Loucy (cell line): ENCODE results near the gene IGHMBP2.

ENCODE experiments used
- H2AFZ ChIP-seq: fragments of 200-600 bp; sonication (generic); 2 replicates; pipeline ENCODE4 v1.6.0; 2016; ENCODE audit warnings: antibody characterized with exemption, mild to moderate bottlenecking, low read length, moderate library complexity
- H3F3A ChIP-seq: fragments of 200-600 bp; 2 replicates; pipeline ENCODE4 v1.6.0; 2016; ENCODE audit warnings: antibody characterized with exemption, low read depth, mild to moderate bottlenecking
- H3K27me3 ChIP-seq: fragments of 200-600 bp; sonication (generic); 2 replicates; pipeline ENCODE4 v1.6.1; 2014; ENCODE audit warnings: low read length, mild to moderate bottlenecking; ENCODE audit not compliant: insufficient read depth, poor library complexity, severe bottlenecking
- H3K36me3 ChIP-seq: fragments of 200-600 bp; sonication (generic); 2 replicates; pipeline ENCODE4 v1.6.1; 2016; ENCODE audit warnings: low read length; ENCODE audit not compliant: insufficient read depth
- H3K4me1 ChIP-seq: fragments of 200-600 bp; sonication (generic); 2 replicates; pipeline ENCODE4 v1.5.1; 2014; ENCODE audit warnings: low read length, mild to moderate bottlenecking; ENCODE audit not compliant: insufficient read depth, poor library complexity, severe bottlenecking
- H3K4me2 ChIP-seq: fragments of 200-600 bp; sonication (generic); 2 replicates; pipeline ENCODE4 v1.6.0; 2014; ENCODE audit warnings: antibody characterized with exemption, low read length, low read depth, mild to moderate bottlenecking; ENCODE audit not compliant: poor library complexity, severe bottlenecking
- H3K4me3 ChIP-seq: fragments of 200-600 bp; sonication (generic); 2 replicates; pipeline ENCODE4 v1.5.1; 2014; ENCODE audit warnings: low read length, mild to moderate bottlenecking, mixed read lengths; ENCODE audit not compliant: poor library complexity, severe bottlenecking
- H3K79me2 ChIP-seq: fragments of 200-600 bp; sonication (generic); 2 replicates; pipeline ENCODE4 v1.6.1; 2014; ENCODE audit warnings: low read length; ENCODE audit not compliant: insufficient read depth
- H3K9ac ChIP-seq: fragments of 200-600 bp; sonication (generic); 2 replicates; pipeline ENCODE4 v1.6.0; 2014; ENCODE audit warnings: mild to moderate bottlenecking, low read depth, low read length, moderate library complexity; ENCODE audit not compliant: poor library complexity, severe bottlenecking
- H3K9me2 ChIP-seq: fragments of 200-600 bp; sonication (generic); replicated peaks from 2 replicates; pipeline ENCODE4 v1.6.1; 2016; ENCODE audit warnings: low read depth, low read length, mixed read lengths
- H3K9me3 ChIP-seq: fragments of 200-600 bp; sonication (generic); 2 replicates; pipeline ENCODE4 v1.6.1; 2014; ENCODE audit warnings: mild to moderate bottlenecking, antibody characterized with exemption, low read length, low read depth; ENCODE audit not compliant: insufficient read depth
- H4K20me1 ChIP-seq: fragments of 200-600 bp; sonication (generic); 2 replicates; pipeline ENCODE4 v1.6.0; 2014; ENCODE audit warnings: antibody characterized with exemption, low read length, mild to moderate bottlenecking; ENCODE audit not compliant: insufficient read depth, poor library complexity, severe bottlenecking
- CTCF ChIP-seq: fragments of 200-600 bp; sonication (generic); conservative IDR thresholded peaks from 2 replicates; pipeline ENCODE4 v1.5.1; 2014; ENCODE audit warnings: mild to moderate bottlenecking, antibody characterized with exemption, low read length
- EZH2phosphoT487 ChIP-seq: fragments of 200-600 bp; IDR thresholded peaks from 2 replicates; pipeline ENCODE4 v1.6.1; 2018; ENCODE audit warnings: antibody characterized with exemption, mild to moderate bottlenecking, moderate library complexity, borderline replicate concordance

Gene IGHMBP2

DNA sequence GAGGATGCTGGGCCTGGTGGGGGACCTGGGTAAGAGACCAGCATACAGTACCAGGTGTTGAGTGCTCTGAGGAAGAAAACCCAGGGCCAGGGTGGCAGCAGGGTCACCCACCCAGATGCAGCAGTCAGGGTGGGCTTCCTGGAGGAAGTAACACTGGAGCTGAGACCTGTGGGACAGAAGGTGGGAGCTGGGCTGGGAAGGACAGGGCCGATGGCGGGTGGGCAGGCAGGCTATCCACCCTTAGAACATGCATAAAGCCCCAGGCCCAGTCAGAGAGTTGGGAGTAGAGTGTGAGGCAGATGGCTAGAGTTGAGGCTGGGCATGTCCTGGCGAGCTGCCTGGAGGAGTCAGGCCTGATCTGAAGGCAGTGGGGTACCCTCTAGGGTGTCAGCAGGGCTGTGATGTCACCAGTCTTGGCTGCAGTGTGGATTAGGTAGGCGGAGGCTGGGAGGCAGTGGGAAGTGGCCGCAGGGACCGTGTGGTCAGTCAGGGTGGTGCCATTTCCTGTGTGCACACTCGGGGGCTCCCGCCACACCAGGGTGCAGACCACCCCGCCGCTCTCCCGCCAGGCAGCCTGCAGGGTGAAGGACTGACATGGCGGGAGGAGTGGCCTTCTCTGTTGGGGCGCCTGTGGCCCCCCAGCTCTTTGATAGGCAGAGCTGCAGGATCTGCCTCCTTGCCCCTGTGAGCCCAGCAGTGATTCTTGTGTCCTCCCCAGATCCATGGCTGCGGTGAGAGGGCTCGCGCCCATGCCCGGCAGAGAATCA, 35.3 kb downstream of the IGHMBP2 start:
- Histone ChIP-seq H2AFZ (no peak overlapping the region), H3K4me3 (no peak overlapping the region), H4K20me1 (no peaks in the 10 kb centered on the region), H3K4me1 (no peaks in the 10 kb centered on the region), H3F3A (no peaks in the 10 kb centered on the region), H3K9me3 (no peaks in the 10 kb centered on the region), H3K9me2 (no peaks in the 10 kb centered on the region), H3K4me2 (no peak overlapping the region), H3K36me3 (peaks cover 21% of the 10 kb centered on the region; the same call in 1 of the 2 replicates), H3K9ac (no peak overlapping the region), H3K79me2 (no peaks in the 10 kb centered on the region), H3K27me3 (no peaks in the 10 kb centered on the region)
- TF ChIP-seq EZH2phosphoT487 = no peak
- no peak for TF ChIP-seq CTCF

- TF ChIP-seq EZH2phosphoT487 (no peak), CTCF (no peak)
- no peaks in the 10 kb centered on the region for H3K79me2 ChIP-seq
- no peaks in the 10 kb centered on the region for H3K9me3 ChIP-seq
- H2AFZ ChIP-seq = no peak overlapping the region
- no peak overlapping the region for H3K4me2 ChIP-seq
- H3K9ac ChIP-seq = no peak overlapping the region
- no peaks in the 10 kb centered on the region for H3K27me3 ChIP-seq
- no peaks in the 10 kb centered on the region for H3K4me1 ChIP-seq
- no peaks in the 10 kb centered on the region for H3K9me2 ChIP-seq
- H3K4me3 ChIP-seq = no peak overlapping the region
- H3K36me3 ChIP-seq = peaks cover 14% of the 10 kb centered on the region; the same call in 1 of the 2 replicates
- no peaks in the 10 kb centered on the region for H3F3A ChIP-seq
- no peaks in the 10 kb centered on the region for H4K20me1 ChIP-seq
Measured at GRCh38 chr11:68939583-68940555, 36.2 kb downstream of the IGHMBP2 start.

DNA sequence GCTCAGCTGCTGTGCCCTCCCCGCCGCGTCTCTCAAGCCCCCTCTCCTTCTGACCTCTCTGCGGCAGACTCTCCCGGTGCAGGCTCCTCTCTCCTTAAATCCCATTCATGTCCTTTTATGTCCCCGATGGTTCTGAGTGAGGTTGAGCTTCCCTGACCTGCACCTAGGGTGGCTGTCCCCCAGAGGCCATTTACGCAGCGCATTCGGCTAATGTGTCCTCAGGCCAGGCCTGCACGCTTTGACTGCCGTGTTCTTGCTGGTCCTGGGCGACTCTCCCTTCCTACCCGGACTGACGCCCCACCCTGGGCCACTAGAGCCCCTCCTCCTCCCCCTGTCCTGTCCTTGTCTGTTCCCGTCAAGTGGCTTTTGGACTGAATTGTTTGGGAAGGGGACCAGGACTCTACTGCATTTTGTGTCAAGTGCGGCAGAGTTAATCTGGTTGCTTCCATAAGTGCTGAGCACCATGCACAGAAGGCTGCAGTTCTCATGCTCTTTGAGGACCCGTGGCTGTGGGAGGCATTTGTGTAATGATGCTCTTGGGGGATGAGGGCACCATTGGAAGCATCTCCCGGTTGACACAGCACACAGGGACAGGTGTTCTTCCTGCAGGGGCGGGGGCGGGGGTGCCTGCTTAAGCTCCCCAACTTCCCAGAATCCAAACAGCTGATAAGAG, 37.1 kb downstream of the IGHMBP2 start:
- Histone ChIP-seq H3K9me3 (no peaks in the 10 kb centered on the region), H3K4me1 (no peaks in the 10 kb centered on the region), H3K27me3 (no peaks in the 10 kb centered on the region), H3K4me2 (no peak overlapping the region), H2AFZ (no peak overlapping the region), H3K79me2 (no peaks in the 10 kb centered on the region), H3K9ac (no peak overlapping the region), H3F3A (no peaks in the 10 kb centered on the region), H3K4me3 (no peak overlapping the region), H3K36me3 (peaks cover 14% of the 10 kb centered on the region; the same call in 1 of the 2 replicates), H3K9me2 (no peaks in the 10 kb centered on the region), H4K20me1 (no peaks in the 10 kb centered on the region)
- no peak for TF ChIP-seq CTCF
- TF ChIP-seq EZH2phosphoT487 = no peak
